ENCODE data around the gene NAA40.

Gene NAA40

GRCh38 chr11:63913866-63914830 lies 24.7 kb upstream of the NAA40 start:
- no peak for DNase-seq (ENCODE audit: low read depth)

DNA sequence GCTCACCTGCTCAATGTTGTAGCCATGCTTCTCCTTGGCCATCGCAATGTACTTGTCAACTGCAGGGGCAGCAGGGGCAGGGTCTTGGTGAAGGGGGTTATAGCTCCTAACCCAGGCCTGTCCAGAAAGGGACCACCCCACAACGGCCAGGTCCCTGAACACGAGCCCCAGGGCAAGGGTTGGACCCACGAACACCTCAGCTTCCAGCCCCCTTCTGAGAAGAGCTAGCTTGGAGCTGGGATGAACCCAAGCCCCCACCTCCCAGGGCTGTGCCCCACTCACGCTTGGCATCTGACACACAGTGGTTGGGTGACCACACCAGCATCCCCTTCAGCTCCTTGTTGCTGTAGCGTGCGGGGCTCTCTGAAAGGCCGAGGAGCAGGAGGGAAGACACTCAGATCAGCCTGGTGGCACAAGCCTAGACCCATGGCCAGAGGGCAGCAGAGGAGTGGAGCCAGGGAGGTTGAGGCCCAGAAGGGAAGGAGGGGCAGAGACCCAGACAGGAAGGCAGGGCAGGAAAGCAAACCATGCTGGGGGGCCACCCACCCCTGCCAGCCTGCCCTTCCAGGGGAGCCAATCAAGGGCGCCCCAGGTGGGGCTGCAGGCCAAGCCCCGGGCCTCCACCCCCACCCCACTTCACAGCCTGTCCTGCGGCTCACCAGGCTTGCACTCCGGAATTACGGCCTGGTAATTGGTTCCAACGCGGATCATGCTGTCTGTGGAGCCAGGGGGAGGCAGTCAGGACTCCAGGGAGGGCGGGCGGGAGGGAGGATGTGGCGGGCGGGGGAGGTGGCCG lies 23.7 kb upstream of the NAA40 start:
- DNase-seq (ENCODE audit: low read depth): no peak

GRCh38 chr11:63915961-63916836 lies 22.6 kb upstream of the NAA40 start:
- DNase-seq (ENCODE audit: low read depth): no peak

DNA sequence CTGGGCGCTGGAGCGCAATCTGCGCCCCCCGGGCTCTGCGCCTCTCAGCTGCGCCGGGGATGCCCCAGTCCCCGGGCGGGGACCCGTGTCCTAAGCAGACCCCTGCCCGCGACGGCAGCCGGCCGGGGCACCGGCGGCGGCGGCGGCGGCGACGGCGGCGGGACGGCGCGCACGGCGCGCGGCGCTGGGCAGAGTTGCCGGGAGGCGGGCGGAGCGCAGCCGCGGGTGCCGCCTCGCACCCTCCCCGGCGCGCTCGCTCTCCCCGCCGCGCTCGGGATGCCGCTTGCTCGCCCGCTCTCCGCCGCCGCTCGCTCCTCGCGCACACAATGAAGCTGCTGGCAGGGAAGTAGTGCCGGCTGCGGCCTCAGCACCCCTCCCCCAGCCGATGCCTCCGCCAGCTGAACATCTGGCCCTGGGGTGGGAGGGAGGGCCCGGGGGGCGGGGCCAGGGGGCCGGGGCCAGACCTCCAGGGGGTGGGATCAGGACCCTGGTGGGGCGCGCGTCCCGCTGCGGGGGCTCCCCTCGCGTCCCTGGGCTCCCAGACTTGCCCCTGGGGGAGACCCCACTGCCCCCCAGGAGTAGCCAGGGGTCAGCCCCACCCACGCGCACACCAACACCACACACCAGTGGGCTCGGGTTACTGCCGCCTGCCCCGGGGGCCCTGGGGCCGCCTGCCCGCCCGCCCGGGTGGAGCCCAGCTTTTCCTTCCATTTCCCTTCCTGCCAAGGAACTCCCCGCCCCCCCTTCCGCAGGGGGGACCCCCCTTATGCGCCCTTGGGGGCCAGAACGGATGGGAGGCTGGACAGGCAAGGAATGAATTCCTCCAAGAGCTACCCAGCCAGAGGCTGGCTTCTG lies 21.7 kb upstream of the NAA40 start, which contains the start of gene RCOR2:
Gene RCOR2, minus strand, starts transcription at position 328 of the 855 bp plus-strand sequence. CDS start 708 bp downstream, outside the sequence.
- peak; percentile 46 for DNase-seq (ENCODE audit: low read depth)

GRCh38 chr11:63917692-63918506 lies 20.9 kb upstream of the NAA40 start:
- no peak for DNase-seq (ENCODE audit: low read depth)

GRCh38 chr11:63918507-63919191 lies 20.2 kb upstream of the NAA40 start:
- DNase-seq (ENCODE audit: low read depth): no peak

DNA sequence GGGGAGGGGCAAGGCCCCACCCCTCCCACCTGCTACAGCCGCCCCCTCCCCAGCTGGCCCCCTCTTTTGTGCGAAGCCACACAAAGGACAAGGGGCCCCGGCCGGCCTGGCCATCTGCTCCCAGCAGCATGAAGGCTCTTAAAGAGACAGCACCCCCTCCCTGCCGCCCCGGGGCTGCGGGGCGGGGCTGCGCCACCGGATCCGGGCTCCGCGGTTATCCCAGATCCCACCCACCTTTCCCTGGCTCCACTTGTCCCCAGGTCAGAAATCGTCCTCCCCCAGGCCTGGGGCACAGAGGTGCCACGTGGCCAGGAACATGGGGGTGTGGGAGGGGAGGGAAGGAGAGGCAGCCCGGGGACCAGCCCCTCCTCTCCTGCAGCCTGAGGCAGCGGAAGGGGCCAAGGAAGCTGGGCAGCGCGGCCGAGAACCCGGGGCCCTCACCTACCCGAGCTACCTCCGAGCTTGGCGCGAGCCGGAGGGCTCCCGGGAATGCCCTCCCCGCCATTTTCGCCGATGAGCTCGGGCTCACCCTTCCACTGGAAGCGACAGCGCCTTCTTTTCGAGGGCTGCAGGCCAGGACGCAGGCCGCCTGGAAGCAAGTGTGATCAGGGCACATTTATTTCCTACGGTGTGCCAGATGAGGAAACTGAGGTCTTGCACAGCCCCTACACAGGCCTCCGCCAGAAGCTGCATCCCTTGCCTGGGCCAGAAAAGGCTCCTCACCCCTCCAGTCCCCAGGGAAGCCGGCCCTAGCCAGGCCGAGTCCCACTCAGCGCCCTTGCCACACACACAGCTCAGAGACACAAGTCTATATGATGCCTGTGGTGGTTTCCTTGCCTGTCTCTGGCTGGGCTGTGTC lies 19.3 kb upstream of the NAA40 start:
- no peak for DNase-seq (ENCODE audit: low read depth)

DNA sequence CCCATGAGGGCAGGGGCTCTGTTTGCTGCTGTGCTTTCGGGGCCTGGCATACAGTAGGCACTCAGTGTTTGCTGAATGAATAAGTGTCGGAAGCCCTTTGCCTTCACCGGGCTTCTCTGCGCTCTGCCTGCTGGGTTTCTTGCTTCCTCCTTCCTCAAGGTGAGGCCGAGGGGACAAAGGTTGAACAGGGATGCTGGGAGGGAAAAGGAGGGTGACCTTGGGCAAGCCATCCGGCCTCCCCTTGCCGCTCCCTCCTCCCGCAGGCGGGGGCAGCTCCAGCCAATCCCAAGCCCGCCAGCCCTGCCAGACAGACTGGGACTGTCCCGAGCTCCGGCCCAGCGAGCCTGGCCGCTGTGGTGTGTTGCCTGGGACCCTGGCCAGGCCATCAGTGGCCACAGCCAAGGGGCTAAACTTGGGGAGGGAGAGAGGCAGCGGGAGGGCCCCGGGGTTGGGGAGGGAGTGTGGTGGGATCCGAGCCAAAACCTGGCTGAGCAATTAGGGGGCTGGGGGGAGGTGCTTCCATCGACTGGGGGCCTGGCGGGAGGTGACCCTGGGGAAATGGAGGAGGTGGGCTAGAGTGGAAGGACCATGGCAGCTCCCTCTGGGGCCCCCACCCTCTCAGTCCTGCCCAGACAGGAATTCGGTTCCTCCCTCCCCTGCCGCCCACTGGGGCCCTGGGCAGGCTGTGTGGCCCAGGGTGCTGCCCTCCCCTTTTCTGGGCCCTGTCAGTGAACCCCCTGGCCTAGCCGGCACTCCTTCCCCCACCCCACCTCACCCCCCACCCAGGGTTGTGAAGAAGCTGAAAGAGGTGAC lies 18.5 kb upstream of the NAA40 start:
- no peak for DNase-seq (ENCODE audit: low read depth)

DNA sequence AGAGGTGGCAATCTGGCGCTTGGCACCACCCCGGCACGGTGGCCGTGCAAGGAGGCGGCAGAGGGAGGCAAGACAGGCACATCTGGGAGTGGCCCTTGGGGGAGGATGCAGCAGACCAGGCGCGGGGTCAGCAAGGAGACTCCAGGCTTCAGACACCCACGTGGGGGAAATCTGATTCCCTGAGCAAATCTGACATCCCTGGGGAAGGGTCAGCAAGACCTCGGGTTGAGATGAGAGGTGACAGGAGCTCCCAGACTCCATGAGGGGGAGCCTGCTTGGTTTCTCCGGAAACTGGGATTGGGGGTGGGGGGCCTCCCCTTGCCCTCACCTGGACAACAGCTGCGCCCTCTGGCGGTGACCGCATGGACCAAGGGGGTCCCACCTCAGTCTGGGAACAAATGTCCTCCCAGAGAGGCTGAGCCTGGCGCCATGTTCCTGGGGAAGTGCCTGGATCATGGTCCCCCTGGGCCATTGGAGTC lies 17.8 kb upstream of the NAA40 start:
- DNase-seq (ENCODE audit: low read depth): no peak

GRCh38 chr11:63922673-63923192 lies 16.1 kb upstream of the NAA40 start:
- no peak for DNase-seq (ENCODE audit: low read depth)

DNA sequence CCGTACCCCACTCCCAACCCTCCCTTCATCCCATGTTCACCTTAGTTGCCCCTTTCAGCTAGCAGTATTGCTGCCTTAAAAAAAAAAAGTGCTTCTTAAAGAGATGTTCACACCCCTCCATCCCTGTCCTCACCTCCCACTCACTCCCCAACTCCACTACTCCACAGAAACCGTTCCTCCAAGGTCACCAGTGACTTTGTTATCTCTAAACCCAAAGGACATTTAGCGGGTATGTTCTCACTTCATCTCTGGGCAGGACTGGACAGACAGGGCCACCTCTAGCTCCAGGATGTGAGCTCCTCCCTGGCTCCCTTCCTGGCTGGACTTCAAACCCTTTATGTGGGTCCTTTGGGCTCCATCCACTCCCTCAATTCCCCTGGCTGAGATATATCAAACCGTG lies 15.5 kb upstream of the NAA40 start:
- DNase-seq (ENCODE audit: low read depth): no peak

- no peak for DNase-seq (ENCODE audit: low read depth)
Observed at GRCh38 chr11:63929616-63930015, 9.2 kb upstream of the NAA40 start.

- no peak for DNase-seq (ENCODE audit: low read depth)
Observed at GRCh38 chr11:63931045-63931444, 7.8 kb upstream of the NAA40 start.

GRCh38 chr11:63931876-63932275 lies 6.9 kb upstream of the NAA40 start:
- no peak for DNase-seq (ENCODE audit: low read depth)

DNA sequence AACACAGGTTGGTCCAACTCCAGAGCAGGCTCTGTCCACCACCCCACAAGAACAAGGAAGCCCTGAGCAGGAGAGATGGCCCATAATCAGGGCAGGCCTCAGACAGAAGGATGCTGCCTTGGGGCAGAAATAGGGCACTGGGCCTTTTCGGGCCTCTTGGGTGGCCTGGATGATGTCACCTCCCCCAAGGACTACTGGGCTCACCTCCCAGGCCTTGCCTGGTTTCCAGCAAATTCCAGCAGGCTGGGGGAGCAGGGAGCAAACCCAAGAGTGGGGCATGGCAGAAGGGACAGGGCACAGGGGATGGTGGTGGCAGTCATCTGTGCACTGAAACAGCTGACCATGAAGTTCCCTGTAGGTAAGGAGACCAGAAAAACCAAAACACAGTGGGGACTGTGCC lies 5.3 kb upstream of the NAA40 start:
- no peak for DNase-seq (ENCODE audit: low read depth)

- no peak for DNase-seq (ENCODE audit: low read depth)
Observed at GRCh38 chr11:63937713-63938478, 906 bp upstream of the NAA40 start.
